ENCODE results near the gene TYW1. TPM values are rescaled to one million over a fixed set of nuclear protein-coding genes. Genes with fewer than 3 reads are reported as not detected.
"Not testable (repeated sequence)": the region's sequence is repeated elsewhere in the genome, so short reads cannot be mapped to it uniquely, and the experiment has no call there.

Gene TYW1
- total and polyA plus RNA-seq, 2 of the 8 experiments (the other 6 are each of a cell fraction or from before 2014, with no cell fraction given) = 8.8 to 16.2 TPM

GRCh38 chr7:67233506-67233905 is 236.9 kb downstream of the TYW1 start:
- H3K4me3 ChIP-seq (ENCODE audit: extremely low read depth in 1 of 4, insufficient read depth in 2 of 4, low read depth in 3 of 4, low read length in 4 of 4); H3K79me1 ChIP-seq (ENCODE audit: low read depth, low read length); H2BK15ac ChIP-seq (ENCODE audit: low read length); H2BK12ac ChIP-seq (ENCODE audit: low read depth, low read length); H3K4me1 ChIP-seq (replicated peaks in 1 of 4; ENCODE audit: control insufficient read depth in 3 of 4, insufficient read depth in 4 of 4, low read length in 3 of 4); H3K79me2 ChIP-seq (ENCODE audit: control insufficient read depth in 1 of 2, insufficient read depth in 2 of 2, low read length in 2 of 2); H3K27ac ChIP-seq (ENCODE audit: low read depth, low read length); H2AK5ac ChIP-seq (ENCODE audit: low read depth, low read length); H2AFZ ChIP-seq (ENCODE audit: low read length); CTCF ChIA-PET (ENCODE audit: partially characterized antibody); H2BK5ac ChIP-seq (ENCODE audit: low read depth, low read length); H3K56ac ChIP-seq (replicated peaks; ENCODE audit: insufficient read length, low read depth, low read length); H3K4me2 ChIP-seq (ENCODE audit: insufficient read depth in 1 of 2, low read depth in 2 of 2, low read length in 2 of 2); H3K4ac ChIP-seq (replicated peaks; ENCODE audit: insufficient read length, low read depth, low read length); H4K91ac ChIP-seq (replicated peaks; ENCODE audit: insufficient read length, low read length); H3K9ac ChIP-seq (replicated peaks in 1 of 4; ENCODE audit: extremely low read depth in 1 of 4, low read depth in 3 of 4, low read length in 3 of 4); H3K27me3 ChIP-seq (replicated peaks in 1 of 4; ENCODE audit: control insufficient read depth in 3 of 4, extremely low read depth in 1 of 4, insufficient read depth in 3 of 4, low read length in 3 of 4); H3K9me3 ChIP-seq (ENCODE audit: insufficient read depth in 2 of 2, low read depth in 1 of 2, low read length in 1 of 2); H2BK120ac ChIP-seq (replicated peaks; ENCODE audit: low read depth, low read length); H3K18ac ChIP-seq (ENCODE audit: extremely low read depth, low read length); DNase-seq (ENCODE audit: low read depth in 1 of 2, low spot score in 2 of 2); H3K36me3 ChIP-seq (ENCODE audit: control insufficient read depth in 2 of 4, insufficient read depth in 4 of 4, low read length in 3 of 4); H3K23ac ChIP-seq (ENCODE audit: insufficient read length); H3K23me2 ChIP-seq (ENCODE audit: low read depth, low read length); H4K20me1 ChIP-seq (replicated peaks in 1 of 2; ENCODE audit: control insufficient read depth in 1 of 2, insufficient read depth in 2 of 2, low read length in 2 of 2); H4K5ac ChIP-seq (ENCODE audit: insufficient read length, low read depth, low read length); H3K14ac ChIP-seq (ENCODE audit: insufficient read length); H4K8ac ChIP-seq (ENCODE audit: extremely low read depth, insufficient read depth, low read length); POLR2A ChIA-PET (ENCODE audit: partially characterized antibody); FAIRE-seq; H2BK20ac ChIP-seq (ENCODE audit: low read length): not testable (repeated sequence)
- 97% methylated on average over 7 of the region's 7 CpGs; no CpG with 5 or more reads in 1 of the 2 experiments for WGBS, 2 experiments (ENCODE audit: extremely low coverage in 1 of 2, insufficient coverage in 1 of 2, insufficient read length in 1 of 2, insufficient replicate concordance in 2 of 2, low coverage in 1 of 2, low lambda C conversion rate in 2 of 2, missing lambda C conversion rate in 1 of 2)

GRCh38 chr7:67236216-67236615 is 239.6 kb downstream of the TYW1 start:
- H2BK120ac ChIP-seq (replicated peaks; ENCODE audit: low read depth, low read length); H3K4me3 ChIP-seq (ENCODE audit: extremely low read depth in 1 of 4, insufficient read depth in 2 of 4, low read depth in 3 of 4, low read length in 4 of 4); H3K56ac ChIP-seq (replicated peaks; ENCODE audit: insufficient read length, low read depth, low read length); H4K8ac ChIP-seq (ENCODE audit: extremely low read depth, insufficient read depth, low read length); H3K36me3 ChIP-seq (ENCODE audit: control insufficient read depth in 2 of 4, insufficient read depth in 4 of 4, low read length in 3 of 4); H3K4me2 ChIP-seq (ENCODE audit: insufficient read depth in 1 of 2, low read depth in 2 of 2, low read length in 2 of 2); H3K9me3 ChIP-seq (ENCODE audit: insufficient read depth in 2 of 2, low read depth in 1 of 2, low read length in 1 of 2); H3K18ac ChIP-seq (ENCODE audit: extremely low read depth, low read length); H2BK20ac ChIP-seq (ENCODE audit: low read length); H4K20me1 ChIP-seq (replicated peaks in 1 of 2; ENCODE audit: control insufficient read depth in 1 of 2, insufficient read depth in 2 of 2, low read length in 2 of 2); H3K27me3 ChIP-seq (replicated peaks in 1 of 4; ENCODE audit: control insufficient read depth in 3 of 4, extremely low read depth in 1 of 4, insufficient read depth in 3 of 4, low read length in 3 of 4); H2AK5ac ChIP-seq (ENCODE audit: low read depth, low read length); H3K9ac ChIP-seq (replicated peaks in 1 of 4; ENCODE audit: extremely low read depth in 1 of 4, low read depth in 3 of 4, low read length in 3 of 4); H3K23me2 ChIP-seq (ENCODE audit: low read depth, low read length); POLR2A ChIA-PET (ENCODE audit: partially characterized antibody); H3K23ac ChIP-seq (ENCODE audit: insufficient read length); H4K5ac ChIP-seq (ENCODE audit: insufficient read length, low read depth, low read length); H2BK12ac ChIP-seq (ENCODE audit: low read depth, low read length); H3K79me1 ChIP-seq (ENCODE audit: low read depth, low read length); H3K4ac ChIP-seq (replicated peaks; ENCODE audit: insufficient read length, low read depth, low read length); H3K27ac ChIP-seq (ENCODE audit: low read depth, low read length); H4K91ac ChIP-seq (replicated peaks; ENCODE audit: insufficient read length, low read length); H3K4me1 ChIP-seq (replicated peaks in 1 of 4; ENCODE audit: control insufficient read depth in 3 of 4, insufficient read depth in 4 of 4, low read length in 3 of 4); H2BK5ac ChIP-seq (ENCODE audit: low read depth, low read length); FAIRE-seq; H3K79me2 ChIP-seq (ENCODE audit: control insufficient read depth in 1 of 2, insufficient read depth in 2 of 2, low read length in 2 of 2); H3K14ac ChIP-seq (ENCODE audit: insufficient read length); H2AFZ ChIP-seq (ENCODE audit: low read length); H2BK15ac ChIP-seq (ENCODE audit: low read length): not testable (repeated sequence)
- peak in 1 of 2 experiments; percentile 39 for DNase-seq (ENCODE audit: low read depth in 1 of 2, low spot score in 2 of 2)
- CTCF ChIA-PET (ENCODE audit: partially characterized antibody) = interaction anchor here (0.7 kb wide), 1 partner anchor 22 kb away, joined by 3 read pairs; no protein-coding TSS in a partner anchor
- 88% methylated on average over 7 of the region's 7 CpGs; no CpG with 5 or more reads in 1 of the 2 experiments for WGBS, 2 experiments (ENCODE audit: extremely low coverage in 1 of 2, insufficient coverage in 1 of 2, insufficient read length in 1 of 2, insufficient replicate concordance in 2 of 2, low coverage in 1 of 2, low lambda C conversion rate in 2 of 2, missing lambda C conversion rate in 1 of 2)

Measured in H1 (cell line).